ENCODE measurements around the gene OR51G2. TPM values are rescaled to one million over a fixed set of nuclear protein-coding genes. Genes with fewer than 3 reads are reported as not detected.
A peak's percentile ranks its signal among the peaks of the same experiment; 100 is the strongest.
"Not testable (repeated sequence)": the region's sequence is repeated elsewhere in the genome, so short reads cannot be mapped to it uniquely, and the experiment has no call there.

OR51G2 gene, protein sequence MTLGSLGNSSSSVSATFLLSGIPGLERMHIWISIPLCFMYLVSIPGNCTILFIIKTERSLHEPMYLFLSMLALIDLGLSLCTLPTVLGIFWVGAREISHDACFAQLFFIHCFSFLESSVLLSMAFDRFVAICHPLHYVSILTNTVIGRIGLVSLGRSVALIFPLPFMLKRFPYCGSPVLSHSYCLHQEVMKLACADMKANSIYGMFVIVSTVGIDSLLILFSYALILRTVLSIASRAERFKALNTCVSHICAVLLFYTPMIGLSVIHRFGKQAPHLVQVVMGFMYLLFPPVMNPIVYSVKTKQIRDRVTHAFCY
- total RNA-seq (2014; rRNA removed; shearing (Covaris generic)), result not detected in 2 replicates

DNA sequence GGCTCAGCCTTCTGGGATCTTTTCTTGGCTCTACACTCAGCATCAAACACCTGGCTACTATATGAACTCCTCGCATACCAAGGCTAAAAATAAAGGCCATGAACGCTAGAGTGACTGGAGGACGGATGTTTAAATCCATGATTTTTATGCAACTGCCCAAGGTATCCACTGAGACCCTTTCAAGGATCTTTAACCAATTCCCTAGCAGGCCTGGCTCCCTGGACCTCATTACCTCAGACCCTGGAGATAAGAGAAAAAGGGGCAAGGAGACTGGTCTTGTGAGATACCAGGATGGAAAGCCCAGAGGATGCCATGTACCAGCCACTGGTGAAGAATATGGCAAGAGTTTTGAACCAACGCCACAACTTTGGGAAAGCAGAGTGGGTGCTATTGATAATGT is at the start of gene OR51G2:
TSS of gene OR51G2 (minus strand) at position 101 of the 400 bp plus-strand sequence. CDS start 3,687 bp downstream, outside the sequence.
- Histone ChIP-seq H3K27me3 (ENCODE audit: control insufficient read depth, insufficient read depth, low read length) (no peaks in the 10 kb centered on the region), H3K36me3 (replicated peaks; ENCODE audit: control insufficient read depth, insufficient read depth, low read length) (no peaks in the 10 kb centered on the region), H3K4me3 (ENCODE audit: insufficient read depth, low read depth, low read length) (no peak within 1 kb of the TSS)
- DNase-seq, result no peak

- H3K4me3 ChIP-seq (ENCODE audit: insufficient read depth, low read depth, low read length), result no peak overlapping the region
- no peak for DNase-seq
- H3K27me3 ChIP-seq (ENCODE audit: control insufficient read depth, insufficient read depth, low read length), result no peaks in the 10 kb centered on the region
- H3K36me3 ChIP-seq (replicated peaks; ENCODE audit: control insufficient read depth, insufficient read depth, low read length), result no peaks in the 10 kb centered on the region
Observed at GRCh38 chr11:4962816-4963215, 43.7 kb upstream of the OR51G2 start.

GRCh38 chr11:4960877-4961276 is 41.7 kb upstream of the OR51G2 start:
- no peak overlapping the region for H3K4me3 ChIP-seq (ENCODE audit: insufficient read depth, low read depth, low read length)
- no peak for DNase-seq
- H3K27me3 ChIP-seq (ENCODE audit: control insufficient read depth, insufficient read depth, low read length), result no peaks in the 10 kb centered on the region
- H3K36me3 ChIP-seq (replicated peaks; ENCODE audit: control insufficient read depth, insufficient read depth, low read length), result no peaks in the 10 kb centered on the region

GRCh38 chr11:4957396-4957795 is 38.2 kb upstream of the OR51G2 start:
- no peak for DNase-seq
- Histone ChIP-seq H3K36me3 (replicated peaks; ENCODE audit: control insufficient read depth, insufficient read depth, low read length) (no peaks in the 10 kb centered on the region), H3K4me3 (ENCODE audit: insufficient read depth, low read depth, low read length) (no peak overlapping the region), H3K27me3 (ENCODE audit: control insufficient read depth, insufficient read depth, low read length) (no peaks in the 10 kb centered on the region)

- H3K36me3 ChIP-seq (replicated peaks; ENCODE audit: control insufficient read depth, insufficient read depth, low read length); DNase-seq; H3K4me3 ChIP-seq (ENCODE audit: insufficient read depth, low read depth, low read length); H3K27me3 ChIP-seq (ENCODE audit: control insufficient read depth, insufficient read depth, low read length): not testable (repeated sequence)
Observed at GRCh38 chr11:4955613-4956012, 36.5 kb upstream of the OR51G2 start, which contains the start of gene OR51A2. Gene OR51A2 (minus strand): TSS chr11:4955713. CDS start chr11:4955713, 0 bp downstream.

DNA sequence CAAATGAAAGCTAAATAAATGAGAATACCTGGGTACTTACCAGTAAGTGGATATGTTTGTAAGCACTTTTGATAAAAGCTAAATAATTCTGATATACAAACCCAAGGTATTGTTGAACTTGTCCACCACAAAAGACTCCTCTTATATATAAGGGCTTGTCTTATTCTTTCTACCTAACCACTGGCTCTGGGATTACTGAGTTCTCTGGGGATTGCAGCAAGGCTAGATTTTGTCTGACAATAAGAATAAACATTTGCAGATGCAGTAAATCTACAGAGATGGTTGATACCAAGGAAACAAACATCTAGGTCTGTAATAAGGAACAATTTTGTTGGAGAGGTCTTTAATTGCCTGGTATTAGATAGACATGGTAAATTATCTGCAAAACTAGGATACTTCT is 28.4 kb upstream of the OR51G2 start, which contains the start of gene OR51A4:
TSS of gene OR51A4 (minus strand) at position 101 of the 400 bp plus-strand sequence. CDS start 505 bp downstream, outside the sequence.
- no peaks in the 10 kb centered on the region for H3K36me3 ChIP-seq (replicated peaks; ENCODE audit: control insufficient read depth, insufficient read depth, low read length)
- DNase-seq, result no peak

GRCh38 chr11:4936745-4937144 is 17.6 kb upstream of the OR51G2 start:
- H3K27me3 ChIP-seq (ENCODE audit: control insufficient read depth, insufficient read depth, low read length), result no peaks in the 10 kb centered on the region
- no peaks in the 10 kb centered on the region for H3K36me3 ChIP-seq (replicated peaks; ENCODE audit: control insufficient read depth, insufficient read depth, low read length)
- DNase-seq, result no peak
- no peak overlapping the region for H3K4me3 ChIP-seq (ENCODE audit: insufficient read depth, low read depth, low read length)

More for the DNA sequence above, 28.4 kb upstream of the OR51G2 start, which contains the start of gene OR51A4:
- Histone ChIP-seq H3K27me3 (ENCODE audit: control insufficient read depth, insufficient read depth, low read length) (no peaks in the 10 kb centered on the region), H3K4me3 (ENCODE audit: insufficient read depth, low read depth, low read length) (no peak within 1 kb of the TSS)

GRCh38 chr11:4932751-4933150 is 13.6 kb upstream of the OR51G2 start:
- no peaks in the 10 kb centered on the region for H3K36me3 ChIP-seq (replicated peaks; ENCODE audit: control insufficient read depth, insufficient read depth, low read length)
- DNase-seq, result no peak
- H3K4me3 ChIP-seq (ENCODE audit: insufficient read depth, low read depth, low read length), result no peak overlapping the region
- no peaks in the 10 kb centered on the region for H3K27me3 ChIP-seq (ENCODE audit: control insufficient read depth, insufficient read depth, low read length)

- Histone ChIP-seq H3K36me3 (replicated peaks; ENCODE audit: control insufficient read depth, insufficient read depth, low read length) (no peaks in the 10 kb centered on the region), H3K4me3 (ENCODE audit: insufficient read depth, low read depth, low read length) (no peak overlapping the region), H3K27me3 (ENCODE audit: control insufficient read depth, insufficient read depth, low read length) (no peaks in the 10 kb centered on the region)
- no peak for DNase-seq
Observed at GRCh38 chr11:4926608-4927007, 7.5 kb upstream of the OR51G2 start.

DNA sequence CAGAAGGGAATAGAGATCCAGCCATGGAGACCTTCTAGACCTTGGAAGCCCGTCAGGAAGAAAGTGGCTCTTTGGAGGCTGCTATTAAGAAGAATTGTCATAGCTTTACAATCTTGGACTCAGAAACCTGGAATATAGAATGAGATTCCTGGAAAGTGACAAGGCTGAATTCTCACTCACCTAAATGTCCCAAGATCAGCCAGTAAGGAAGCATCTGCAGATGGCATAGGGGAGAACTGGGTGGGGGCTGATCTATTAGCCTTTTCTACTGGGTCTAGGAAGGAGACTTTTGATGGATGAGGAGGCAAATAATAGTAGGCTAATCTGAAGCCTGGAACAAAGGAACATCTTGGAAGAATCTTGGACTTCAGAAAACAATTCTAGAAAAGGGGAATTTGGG is 5.1 kb upstream of the OR51G2 start, which contains the start of gene OR51G1:
TSS of gene OR51G1 (minus strand) at position 101 of the 400 bp plus-strand sequence. CDS start at position 101, 0 bp downstream.
- DNase-seq, result no peak
- H3K27me3 ChIP-seq (ENCODE audit: control insufficient read depth, insufficient read depth, low read length), result no peaks in the 10 kb centered on the region
- H3K4me3 ChIP-seq (ENCODE audit: insufficient read depth, low read depth, low read length), result no peak within 1 kb of the TSS
- no peaks in the 10 kb centered on the region for H3K36me3 ChIP-seq (replicated peaks; ENCODE audit: control insufficient read depth, insufficient read depth, low read length)

GRCh38 chr11:4922304-4922703 is 3.2 kb upstream of the OR51G2 start:
- Histone ChIP-seq H3K4me3 (ENCODE audit: insufficient read depth, low read depth, low read length) (no peak overlapping the region), H3K36me3 (replicated peaks; ENCODE audit: control insufficient read depth, insufficient read depth, low read length) (no peaks in the 10 kb centered on the region), H3K27me3 (ENCODE audit: control insufficient read depth, insufficient read depth, low read length) (no peaks in the 10 kb centered on the region)
- DNase-seq, result no peak

DNA sequence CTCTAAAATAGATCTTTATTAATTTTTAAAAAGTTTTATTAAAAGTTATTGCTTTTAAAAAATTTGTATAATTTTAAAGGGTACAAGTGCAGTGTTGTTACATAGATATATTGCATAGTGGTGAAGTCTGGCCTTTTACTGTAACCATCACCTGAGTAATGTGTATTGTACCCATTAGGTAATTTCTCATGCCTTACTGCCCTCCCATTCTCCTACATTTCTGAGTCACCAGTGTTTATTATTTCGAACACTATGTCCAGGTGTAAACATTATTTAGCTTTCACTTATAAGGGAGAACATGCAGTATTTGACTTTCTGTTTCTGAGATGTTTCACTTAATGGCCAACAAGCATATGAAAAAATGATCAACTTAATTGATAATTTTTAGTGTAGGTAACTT is 2.6 kb upstream of the OR51G2 start:
- Histone ChIP-seq H3K36me3 (replicated peaks; ENCODE audit: control insufficient read depth, insufficient read depth, low read length) (no peaks in the 10 kb centered on the region), H3K27me3 (ENCODE audit: control insufficient read depth, insufficient read depth, low read length) (no peaks in the 10 kb centered on the region), H3K4me3 (ENCODE audit: insufficient read depth, low read depth, low read length) (no peak overlapping the region)
- DNase-seq, result no peak

DNA sequence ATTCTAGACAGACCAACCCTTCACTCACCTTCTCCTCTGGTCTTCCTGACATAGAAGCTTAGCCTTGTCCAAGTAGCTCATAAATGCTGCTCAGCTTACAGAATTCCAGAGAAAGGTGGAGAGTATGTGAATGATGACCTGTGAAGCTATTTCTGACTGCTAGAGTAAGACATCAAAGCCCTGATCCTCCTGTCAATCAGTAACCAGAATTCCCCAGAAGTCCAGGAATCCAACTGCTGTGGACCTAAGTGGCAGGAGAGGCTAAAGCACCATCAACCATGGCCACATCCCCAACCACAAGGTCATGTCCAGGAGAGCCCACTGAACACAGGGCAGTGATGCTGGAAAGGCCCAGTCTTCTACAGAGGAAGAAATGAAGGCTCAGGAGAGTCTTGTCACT is 2.6 kb downstream of the OR51G2 start:
- Histone ChIP-seq H3K36me3 (replicated peaks; ENCODE audit: control insufficient read depth, insufficient read depth, low read length) (no peaks in the 10 kb centered on the region), H3K27me3 (ENCODE audit: control insufficient read depth, insufficient read depth, low read length) (no peaks in the 10 kb centered on the region), H3K4me3 (ENCODE audit: insufficient read depth, low read depth, low read length) (no peak overlapping the region)
- no peak for DNase-seq

DNA sequence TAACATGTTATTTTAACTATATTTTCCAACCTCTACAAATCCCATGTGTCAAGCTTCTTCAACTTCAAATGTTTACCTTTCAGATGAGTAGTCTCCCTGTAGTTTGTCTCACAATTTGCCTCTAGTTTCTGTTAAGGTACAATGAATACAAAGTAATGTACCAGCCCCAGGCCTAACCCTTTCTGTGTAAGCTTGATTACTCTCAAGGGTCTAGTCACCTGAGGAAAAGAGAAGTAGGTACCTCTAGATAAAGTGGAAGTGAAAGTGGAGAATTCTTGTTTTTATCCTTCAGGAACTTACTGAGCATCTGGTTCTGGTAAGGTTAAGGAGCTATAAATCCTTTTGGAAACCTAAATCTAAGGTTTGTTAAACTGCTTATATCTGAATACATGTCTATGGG is 15.7 kb downstream of the OR51G2 start, which contains the start of gene OR51A7:
TSS of gene OR51A7 (plus strand) at position 300 of the 400 bp plus-strand sequence. CDS start 3,587 bp downstream, outside the sequence.
- DNase-seq, result no peak
- no peaks in the 10 kb centered on the region for H3K36me3 ChIP-seq (replicated peaks; ENCODE audit: control insufficient read depth, insufficient read depth, low read length)
- no peak within 1 kb of the TSS for H3K4me3 ChIP-seq (ENCODE audit: insufficient read depth, low read depth, low read length)
- no peaks in the 10 kb centered on the region for H3K27me3 ChIP-seq (ENCODE audit: control insufficient read depth, insufficient read depth, low read length)

- peak; percentile 1 for DNase-seq
- H3K36me3 ChIP-seq (replicated peaks; ENCODE audit: control insufficient read depth, insufficient read depth, low read length), result no peaks in the 10 kb centered on the region
Observed at GRCh38 chr11:4891996-4892640, 27.0 kb downstream of the OR51G2 start.

More at GRCh38 chr11:4891996-4892640, 27.0 kb downstream of the OR51G2 start:
- no peaks in the 10 kb centered on the region for H3K27me3 ChIP-seq (ENCODE audit: control insufficient read depth, insufficient read depth, low read length)
- no peak overlapping the region for H3K4me3 ChIP-seq (ENCODE audit: insufficient read depth, low read depth, low read length)
